ENCODE results near the gene TMEM150B.
A peak's percentile ranks its signal among the peaks of the same experiment; 100 is the strongest.

TMEM150B gene

GRCh38 chr19:55354698-55355212 is 29.6 kb upstream of the TMEM150B start, which contains the start of gene COX6B2:
Gene COX6B2, minus strand, starts transcription at chr19:55354719. Its CDS starts 198 bp downstream, at chr19:55354521.
- DNase-seq (ENCODE audit: low spot score): no peak

- DNase-seq (ENCODE audit: low spot score): peak; percentile 60
Measured at GRCh38 chr19:55353803-55354697, 28.9 kb upstream of the TMEM150B start.

DNA sequence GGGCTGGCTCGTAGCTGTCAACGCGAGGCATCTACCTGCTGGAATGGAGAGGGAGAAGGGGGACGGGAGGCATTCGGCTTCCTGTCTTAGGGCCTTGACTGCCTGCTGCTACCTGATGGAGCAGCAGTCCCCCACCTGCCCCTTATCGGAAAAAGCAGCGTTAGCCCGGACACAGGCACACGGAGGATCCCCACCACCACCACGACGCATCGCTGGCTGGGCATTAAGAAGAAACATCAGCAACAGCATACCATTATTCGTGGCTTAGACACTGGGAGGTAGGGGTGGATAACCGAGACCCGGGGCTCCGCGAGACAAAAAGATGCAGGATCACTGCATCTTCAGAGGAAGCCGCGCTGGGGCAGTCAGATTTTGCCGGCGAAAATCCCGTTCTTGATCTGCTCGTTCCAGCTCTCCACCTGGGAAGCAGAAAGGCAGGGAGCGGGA is 28.2 kb upstream of the TMEM150B start:
- no peak for DNase-seq (ENCODE audit: low spot score)

DNA sequence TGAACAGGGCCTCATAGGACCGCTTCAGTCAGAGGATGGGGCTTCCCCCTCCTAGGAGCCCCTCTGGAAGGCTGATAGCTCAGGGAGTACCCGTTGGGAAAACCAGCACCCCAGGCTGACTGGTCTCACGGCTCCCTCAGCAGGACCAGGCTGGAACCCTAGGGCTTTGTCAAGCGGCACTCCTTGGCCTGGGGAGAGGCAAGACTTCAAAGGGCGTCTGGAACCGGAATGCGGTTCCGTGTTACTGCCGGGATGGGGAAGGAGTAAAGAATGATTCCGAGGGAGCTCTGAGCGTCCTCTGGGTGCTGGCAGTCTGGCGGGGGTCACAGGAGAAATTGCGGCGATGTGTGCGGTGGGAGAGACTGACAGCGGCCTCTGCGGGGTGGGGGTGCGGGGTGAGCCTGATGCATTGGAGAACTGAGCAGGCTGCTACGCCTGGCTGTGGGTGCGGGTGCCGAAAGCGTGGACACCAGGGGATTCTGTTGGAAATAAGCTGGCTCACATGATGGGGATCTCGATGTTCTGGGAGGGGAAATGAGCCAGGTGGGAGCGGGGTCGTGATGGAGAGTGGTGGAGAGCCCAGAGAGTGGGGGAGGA is 27.5 kb upstream of the TMEM150B start:
- no peak for DNase-seq (ENCODE audit: low spot score)

GRCh38 chr19:55352040-55352439 is 26.9 kb upstream of the TMEM150B start:
- no peak for DNase-seq (ENCODE audit: low spot score)

DNA sequence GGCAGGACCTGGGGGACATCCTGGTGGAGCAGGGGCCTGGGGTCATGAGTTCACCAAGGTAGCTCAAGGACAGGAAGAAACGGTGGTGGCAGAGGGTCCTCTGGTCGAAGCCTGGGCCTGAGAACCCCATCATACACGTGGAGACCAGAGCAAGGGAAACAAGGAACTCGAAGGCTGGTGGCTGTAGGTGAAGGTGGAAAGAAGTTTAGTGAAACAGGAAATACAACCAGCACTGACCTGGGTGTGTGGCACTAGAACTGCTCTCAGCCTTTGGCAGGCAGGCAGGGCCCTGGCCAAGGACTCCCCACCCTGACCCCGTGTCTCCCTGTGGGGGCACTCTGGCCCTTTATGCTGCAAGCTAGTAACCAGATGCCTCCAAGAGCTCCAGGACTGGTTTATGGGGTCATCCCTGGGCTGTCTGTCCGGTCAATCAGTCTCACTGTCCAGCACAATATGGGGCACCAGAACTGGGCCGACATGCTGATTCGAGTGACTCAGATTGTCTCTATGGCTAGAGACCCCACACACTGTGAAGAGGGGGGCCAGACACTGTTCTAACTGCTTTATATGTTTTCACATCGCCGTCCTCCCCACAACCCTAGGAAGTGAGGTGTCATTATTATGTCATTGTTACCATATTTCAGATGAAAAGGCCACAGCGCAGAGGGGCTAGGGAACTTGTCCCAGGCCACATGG is 25.6 kb upstream of the TMEM150B start:
- DNase-seq (ENCODE audit: low spot score): no peak

DNA sequence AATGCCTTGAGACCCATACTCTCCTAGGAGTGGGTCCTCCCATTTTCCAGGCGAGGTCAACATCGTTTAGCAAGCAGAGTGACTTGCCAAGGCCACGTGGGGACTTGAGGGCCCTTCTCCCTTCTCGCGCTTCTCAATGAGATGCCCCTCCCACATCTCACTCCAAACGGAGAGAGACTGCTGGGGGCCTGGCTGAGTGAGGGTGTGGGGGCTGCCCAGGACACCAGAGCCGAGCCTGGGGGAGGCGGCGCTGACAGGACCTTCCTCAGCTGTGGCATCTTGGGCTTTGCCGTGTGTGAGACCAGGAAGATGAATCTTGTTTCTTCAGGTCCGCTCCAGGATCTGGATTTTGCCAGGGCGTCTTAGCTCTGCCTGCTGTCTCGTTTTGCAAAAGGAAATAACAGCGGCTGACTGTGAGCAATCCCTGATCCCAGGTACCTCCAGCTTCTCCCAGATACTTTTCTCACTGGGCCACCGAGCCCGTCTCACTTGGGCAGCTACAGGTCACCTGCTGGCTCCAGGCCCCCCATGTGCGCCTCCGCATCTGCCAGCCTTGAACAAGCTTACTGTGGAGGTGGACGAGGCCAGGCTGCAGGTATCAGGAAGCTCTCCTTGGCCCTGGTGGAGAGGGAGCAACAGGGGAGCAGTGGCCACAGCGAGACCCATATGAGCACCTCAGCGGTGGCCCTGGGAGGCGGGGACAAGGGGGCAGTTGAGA is 23.3 kb upstream of the TMEM150B start:
- no peak for DNase-seq (ENCODE audit: low spot score)

- DNase-seq (ENCODE audit: low spot score): no peak
Measured at GRCh38 chr19:55347442-55348009, 22.4 kb upstream of the TMEM150B start.

GRCh38 chr19:55346725-55347441 is 21.7 kb upstream of the TMEM150B start:
- DNase-seq (ENCODE audit: low spot score): no peak

- DNase-seq (ENCODE audit: low spot score): no peak
Measured at GRCh38 chr19:55345818-55346724, 20.9 kb upstream of the TMEM150B start.

- DNase-seq (ENCODE audit: low spot score): no peak
Measured at GRCh38 chr19:55345101-55345817, 20.1 kb upstream of the TMEM150B start.

GRCh38 chr19:55344444-55344843 is 19.3 kb upstream of the TMEM150B start:
- no peak for DNase-seq (ENCODE audit: low spot score)

DNA sequence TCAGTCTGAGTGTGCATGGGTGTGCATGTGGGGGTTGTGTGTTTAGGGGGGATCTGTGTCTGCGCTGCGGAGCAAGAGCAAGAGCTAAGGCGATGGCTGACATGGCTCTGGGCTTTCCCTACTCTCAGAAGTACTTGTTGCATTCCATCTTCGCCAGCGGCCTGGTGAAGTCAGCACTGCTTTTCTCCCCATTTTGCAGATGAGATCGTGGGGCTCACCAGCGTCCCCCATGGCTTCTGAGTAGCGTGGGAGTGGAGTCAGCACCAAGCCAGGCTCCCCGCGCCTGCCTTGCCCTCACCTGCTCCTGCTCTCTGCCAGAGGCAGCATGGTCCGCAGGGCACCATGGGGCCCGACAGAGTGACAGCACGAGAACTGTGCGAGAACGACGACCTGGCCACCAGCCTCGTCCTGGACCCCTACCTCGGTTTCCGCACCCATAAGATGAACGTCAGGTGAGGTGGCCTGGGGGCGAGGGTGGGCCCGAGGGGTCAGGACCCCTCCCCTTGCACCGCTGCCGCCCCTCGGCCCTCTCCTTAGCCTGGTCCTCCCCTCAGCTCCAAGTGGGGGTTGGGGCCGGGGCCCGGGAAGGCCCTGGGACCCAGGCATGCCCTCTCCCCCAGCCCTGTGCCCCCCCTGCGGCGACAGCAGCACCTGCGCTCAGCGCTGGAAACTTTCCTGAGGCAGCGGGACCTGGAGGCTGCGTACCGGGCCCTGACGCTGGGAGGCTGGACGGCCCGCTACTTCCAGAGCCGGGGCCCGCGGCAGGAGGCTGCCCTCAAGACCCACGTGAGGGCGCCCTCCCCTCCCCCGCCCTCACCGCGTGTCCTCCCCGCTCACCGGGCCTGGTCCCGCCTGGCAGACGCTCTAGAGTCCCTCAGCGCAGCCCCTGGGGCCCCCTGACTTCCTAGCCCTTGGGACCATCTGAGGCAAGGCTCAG is 16.7 kb upstream of the TMEM150B start:
- no peak for DNase-seq (ENCODE audit: low spot score)

DNA sequence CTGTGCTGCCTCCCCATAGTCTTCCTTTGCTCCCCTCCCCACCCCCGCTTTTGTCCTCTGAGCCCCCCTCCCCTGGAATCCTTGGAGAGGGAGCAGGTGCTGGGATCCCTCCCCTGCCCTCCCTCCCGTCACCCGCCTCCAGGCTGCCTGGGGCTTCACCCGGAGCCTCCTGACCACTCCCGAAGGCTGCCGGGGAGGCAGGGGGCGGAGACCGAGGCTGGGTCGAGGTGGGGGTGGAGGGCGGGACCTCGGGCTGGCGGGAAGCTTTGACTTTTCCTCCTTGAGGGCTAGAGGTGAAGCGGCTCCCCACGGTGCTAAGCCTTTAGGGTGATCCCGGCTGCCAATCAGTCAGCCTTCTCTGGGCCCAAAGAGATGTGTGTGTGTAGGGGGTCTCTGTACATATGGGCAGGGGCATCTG is 16.0 kb upstream of the TMEM150B start:
- peak; percentile 48 for DNase-seq (ENCODE audit: low spot score)

- DNase-seq (ENCODE audit: low spot score): no peak
Measured at GRCh38 chr19:55340784-55341147, 15.6 kb upstream of the TMEM150B start.

DNA sequence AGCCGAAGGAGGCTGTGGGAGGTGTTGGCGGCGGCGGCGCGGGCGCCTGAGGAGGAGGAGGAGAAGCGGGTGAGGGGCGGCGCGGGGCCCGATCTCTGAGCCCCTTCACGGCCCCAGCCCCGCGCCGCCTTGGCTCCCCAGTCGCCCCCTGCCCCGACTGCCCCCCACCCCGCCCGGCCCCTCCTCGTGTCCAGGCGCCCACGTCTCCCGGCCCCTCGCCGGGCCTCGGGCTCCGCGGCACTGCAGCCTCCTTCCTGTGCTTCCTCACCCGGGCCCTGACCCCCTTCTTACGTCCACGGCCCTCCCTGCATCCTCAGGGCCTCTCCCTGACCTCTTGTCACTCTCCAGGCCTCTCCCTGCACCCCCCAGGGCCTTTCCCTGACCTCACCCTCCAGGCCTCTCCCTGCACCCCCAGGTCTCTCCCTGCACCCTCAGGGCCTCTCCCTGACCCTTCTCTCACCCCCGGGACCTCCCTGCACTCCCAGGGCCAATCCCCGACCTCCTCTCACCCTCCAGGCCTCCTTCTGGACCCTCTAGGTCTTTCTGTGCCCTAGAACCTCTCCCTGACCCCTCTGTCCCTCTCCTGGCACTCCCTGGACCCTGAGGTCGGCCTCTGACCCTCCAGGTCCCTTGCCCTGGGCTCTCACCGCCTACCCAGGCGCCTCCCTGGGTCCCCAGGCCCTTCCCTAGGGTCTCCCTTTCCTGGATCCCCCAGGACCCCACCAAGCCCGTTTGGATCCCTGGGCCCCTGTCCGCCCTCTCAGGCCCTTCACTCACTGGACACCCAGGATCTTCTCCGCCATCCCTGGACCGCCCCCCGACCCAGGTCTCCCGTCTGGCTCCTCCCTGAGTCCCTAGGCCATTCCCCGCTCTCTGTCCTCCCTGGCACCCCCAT is 15.0 kb upstream of the TMEM150B start:
- no peak for DNase-seq (ENCODE audit: low spot score)
